Spleen (tissue), 7 donors: ENCODE data around the gene MYO1D.

Source experiments
- CTCF ChIP-seq, 11 experiments: fragments of 200-600 bp in 7 of 11; fragments of 450-650 bp in 4 of 11; sonication (generic) in 4 of 11; IDR thresholded peaks in 8 of 11; conservative IDR thresholded peaks in 3 of 11; 1 replicate in 7 of 11; 2 replicates in 4 of 11; pipeline versions ENCODE4 v1.4.0 to v1.8.0; 2016 to 2021; ENCODE audit warnings: antibody characterized with exemption in 11 of 11, inconsistent platforms in 4 of 11, mild to moderate bottlenecking in 1 of 11
- POLR2A ChIP-seq, 3 donors: fragments of 450-650 bp; IDR thresholded peaks; one replicate each; pipeline ENCODE4 v1.5.1; 2017; ENCODE audit warnings: antibody characterized with exemption in 3 of 3, mild to moderate bottlenecking in 1 of 3
- donor health status: DM: no; HTN: no; CAD: no; lungs with moderate emphysema.
- donor health status: DM: no; HTN: no; CAD: no.
- donor health status: DM: no; HTN: no; CAD: no.

DNA sequence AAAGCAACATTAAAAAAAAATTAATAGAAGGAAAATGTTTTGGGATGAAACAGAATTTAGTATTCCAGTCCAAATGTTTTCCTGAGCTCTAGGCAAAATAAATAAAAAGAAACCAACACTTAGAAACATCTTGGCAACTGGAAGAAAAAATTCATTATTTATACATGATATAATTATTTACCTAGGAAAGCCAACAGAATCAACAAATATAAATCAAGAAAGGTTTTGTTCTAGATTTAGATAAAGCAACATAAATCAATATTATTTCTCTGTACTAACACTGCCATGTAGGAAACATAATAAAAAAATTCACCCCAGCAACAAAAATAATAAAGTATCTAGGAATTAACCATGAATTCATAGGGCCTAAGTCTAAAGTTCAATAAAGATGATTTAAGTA lies 167.4 kb downstream of the MYO1D start:
- TF ChIP-seq CTCF (IDR thresholded peaks at IDR 0.05 in 8 of 11, conservative IDR thresholded peaks at IDR 0.05 in 3 of 11) (no peak), POLR2A (IDR thresholded peaks at IDR 0.05) (no peak)
